Common myeloid progenitor, CD34-positive (primary cell): ENCODE results near the gene CHMP4B. TPM values are rescaled to one million over a fixed set of nuclear protein-coding genes. Genes with fewer than 3 reads are reported as not detected.
A peak's percentile ranks its signal among the peaks of the same experiment; 100 is the strongest.

Source experiments
- CTCF ChIA-PET: fragments of 350-600 bp; sonication (Branson Sonifier 250); formaldehyde crosslinking; loops from one replicate; lab custom pipeline; 2021; ENCODE audit warnings: antibody characterized with exemption; lab: Charles Lee
- POLR2A ChIA-PET: fragments of 350-600 bp; sonication (Branson Sonifier 250); formaldehyde crosslinking; loops from one replicate; lab custom pipeline; 2021; ENCODE audit warnings: antibody characterized with exemption; lab: Charles Lee
- DNase-seq, 3 donors: peaks; one replicate each; pipeline versions ENCODE4 v3.0.0 to v3.0.0-alpha.2; 2013
- H3K27ac ChIP-seq, 2 experiments: 1 replicate in 1 of 2; 2 replicates in 1 of 2; pipeline ENCODE4 v1.7.0; 2013; ENCODE audit warnings: inconsistent platforms in 2 of 2, low read length in 2 of 2, mild to moderate bottlenecking in 2 of 2, low read depth in 1 of 2, moderate library complexity in 1 of 2; ENCODE audit not compliant: severe bottlenecking in 2 of 2, insufficient read depth in 1 of 2, poor library complexity in 1 of 2
- H3K27me3 ChIP-seq, 5 experiments: replicated peaks in 2 of 5; 1 replicate in 3 of 5; 2 replicates in 2 of 5; pipeline versions ENCODE4 v1.6.1 to v1.7.0; 2013; ENCODE audit warnings: low read length in 4 of 5, mild to moderate bottlenecking in 2 of 5, moderate library complexity in 2 of 5, inconsistent platforms in 1 of 5; ENCODE audit not compliant: insufficient read depth in 5 of 5, control insufficient read depth in 4 of 5
- H3K36me3 ChIP-seq, 4 experiments: 1 replicate in 2 of 4; 2 replicates in 2 of 4; pipeline versions ENCODE4 v1.6.1 to v1.7.0; 2013; ENCODE audit warnings: low read length in 3 of 4, control low read depth in 1 of 4, mild to moderate bottlenecking in 1 of 4; ENCODE audit not compliant: control insufficient read depth in 4 of 4, insufficient read depth in 4 of 4
- H3K4me1 ChIP-seq, 4 experiments: 1 replicate in 3 of 4; 2 replicates in 1 of 4; pipeline versions ENCODE4 v1.6.1 to v1.7.1; 2013; ENCODE audit warnings: low read length in 3 of 4, mild to moderate bottlenecking in 3 of 4, control low read depth in 1 of 4, inconsistent platforms in 1 of 4, moderate library complexity in 1 of 4; ENCODE audit not compliant: control insufficient read depth in 4 of 4, insufficient read depth in 4 of 4; ENCODE audit errors: control extremely low read depth in 1 of 4
- H3K4me3 ChIP-seq, 7 experiments: 1 replicate in 4 of 7; 2 replicates in 3 of 7; pipeline versions ENCODE4 v1.5.1 to v1.7.0; 2013; ENCODE audit warnings: mild to moderate bottlenecking in 7 of 7, low read length in 6 of 7, moderate library complexity in 6 of 7, inconsistent platforms in 2 of 7, low read depth in 2 of 7, control low read depth in 1 of 7; ENCODE audit not compliant: insufficient read depth in 4 of 7, control insufficient read depth in 1 of 7; ENCODE audit errors: extremely low read depth in 1 of 7
- H3K9me3 ChIP-seq, 5 experiments: 1 replicate in 4 of 5; 2 replicates in 1 of 5; pipeline versions ENCODE4 v1.6.1 to v1.7.1; 2013; ENCODE audit warnings: low read length in 4 of 5, mild to moderate bottlenecking in 2 of 5, inconsistent platforms in 1 of 5, low read depth in 1 of 5, moderate library complexity in 1 of 5; ENCODE audit not compliant: control insufficient read depth in 4 of 5, insufficient read depth in 2 of 5; ENCODE audit errors: control extremely low read depth in 1 of 5
- WGBS: methylation state at CpG from one replicate; pipeline ENCODE4 v1.1.5; 2013; ENCODE audit not compliant: insufficient coverage; 5-methylcytosine and 5-hydroxymethylcytosine counted together
- polyA plus RNA-seq: library from polyadenylated mRNA; unstranded; fragments of 120-200 nt; gene quantifications from one replicate; pipeline ENCODE4 v1.2.1, GENCODE V29; 2013

The CHMP4B gene, protein sequence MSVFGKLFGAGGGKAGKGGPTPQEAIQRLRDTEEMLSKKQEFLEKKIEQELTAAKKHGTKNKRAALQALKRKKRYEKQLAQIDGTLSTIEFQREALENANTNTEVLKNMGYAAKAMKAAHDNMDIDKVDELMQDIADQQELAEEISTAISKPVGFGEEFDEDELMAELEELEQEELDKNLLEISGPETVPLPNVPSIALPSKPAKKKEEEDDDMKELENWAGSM
- polyA plus RNA-seq = 56.0 TPM

GRCh38 chr20:33810885-33811775 is at the start of gene CHMP4B:
Gene CHMP4B (plus strand): TSS chr20:33811348. CDS start chr20:33811469, 121 bp downstream.
- WGBS = under 1% methylated on average over 52 of the region's 71 CpGs
- Histone ChIP-seq H3K27ac (peak within 1 kb of the TSS; percentile 97), H3K4me3 (peak within 1 kb of the TSS; percentile 78 to 97 (median 92)), H3K36me3 (peaks cover 3 to 12% (median 3%) of the 10 kb centered on the region in 4 experiments), H3K9me3 (no peaks in the 10 kb centered on the region), H3K4me1 (peaks cover 10 to 30% (median 28%) of the 10 kb centered on the region in 4 experiments), H3K27me3 (no peaks in the 10 kb centered on the region)
- DNase-seq = peak; percentile 98 to 99 (median 99)
- POLR2A ChIA-PET = interaction anchor here (1.0 to 1.3 kb wide), 3 partner anchors 8 to 79 kb away, joined by 3 to 4 read pairs (median 3); partner anchors contain the start of gene ZNF341
- CTCF ChIA-PET = interaction anchor here (1.0 to 1.8 kb wide), 4 partner anchors 9 to 19 kb away, joined by 3 to 6 read pairs (median 4); no protein-coding TSS in a partner anchor

- Histone ChIP-seq H3K36me3 (peaks cover 0 to 27% (median 9%) of the 10 kb centered on the region in 4 experiments), H3K9me3 (peaks cover 0 to 8% (median 2%) of the 10 kb centered on the region in 5 experiments), H3K27me3 (no peaks in the 10 kb centered on the region), H3K27ac (no peak overlapping the region), H3K4me1 (no peaks in the 10 kb centered on the region), H3K4me3 (no peak overlapping the region)
- ChIA-PET CTCF (no interaction called here), POLR2A (no interaction called here)
- no peak for DNase-seq
- WGBS = 97% methylated on average over 13 of the region's 13 CpGs
These were observed 49.4 kb upstream of the CHMP4B start for GRCh38 chr20:33761698-33762250.

DNA sequence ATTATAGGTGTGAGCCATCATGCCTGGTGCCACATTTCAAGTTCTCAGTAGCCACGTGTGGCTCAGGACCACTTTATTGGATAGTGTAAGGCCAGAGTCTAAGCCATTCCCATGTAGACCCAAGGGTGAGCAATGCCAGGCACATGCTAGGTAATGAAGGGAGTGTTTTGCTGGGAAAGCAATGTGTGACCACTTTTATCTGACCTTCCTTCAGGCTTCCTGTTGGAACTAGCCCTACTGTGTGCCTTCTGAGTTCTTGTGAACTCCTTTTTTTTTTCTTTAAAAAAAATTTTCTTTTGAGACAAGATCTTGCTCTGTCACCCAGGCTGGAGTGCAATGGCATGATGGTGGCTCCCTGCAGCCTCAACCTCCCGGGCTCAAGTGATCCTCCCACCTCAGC is 46.0 kb upstream of the CHMP4B start:
- WGBS = 83% methylated on average over 1 of the region's 2 CpGs
- CTCF ChIA-PET = interaction anchor here (1.2 kb wide), 1 partner anchor 11 kb away, joined by 4 read pairs; no protein-coding TSS in a partner anchor
- no peak overlapping the region for H3K4me3 ChIP-seq
- POLR2A ChIA-PET = no interaction called here
- H3K4me1 ChIP-seq = no peaks in the 10 kb centered on the region
- peaks cover 0 to 18% (median 3%) of the 10 kb centered on the region in 4 experiments for H3K36me3 ChIP-seq
- no peak for DNase-seq
- no peaks in the 10 kb centered on the region for H3K9me3 ChIP-seq
- H3K27me3 ChIP-seq = no peaks in the 10 kb centered on the region
- H3K27ac ChIP-seq = no peak overlapping the region

DNA sequence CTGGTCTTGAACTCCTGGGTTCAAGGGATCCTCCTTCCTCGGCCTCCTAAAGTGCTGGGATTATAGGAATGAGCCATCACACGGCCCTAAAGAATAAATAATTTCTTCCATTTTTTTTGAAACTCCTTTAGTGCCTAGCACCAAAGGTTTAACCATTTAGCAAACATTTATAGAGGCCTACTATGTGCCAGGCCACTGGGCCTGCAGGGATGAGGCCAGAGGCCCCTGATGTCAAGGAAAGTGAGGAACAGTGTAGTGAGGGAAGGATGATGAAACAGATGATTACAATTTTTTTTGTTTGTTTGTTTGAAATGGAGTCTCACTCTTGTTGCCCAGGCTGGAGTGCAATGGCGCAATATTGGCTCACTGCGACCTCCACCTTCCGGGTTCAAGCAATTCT is 45.6 kb upstream of the CHMP4B start:
- Histone ChIP-seq H3K4me3 (no peak overlapping the region), H3K36me3 (peaks cover 0 to 18% (median 3%) of the 10 kb centered on the region in 4 experiments), H3K9me3 (no peaks in the 10 kb centered on the region), H3K27me3 (no peaks in the 10 kb centered on the region), H3K4me1 (no peaks in the 10 kb centered on the region), H3K27ac (no peak overlapping the region)
- no peak for DNase-seq
- POLR2A ChIA-PET = no interaction called here
- 100% methylated on average over 3 of the region's 5 CpGs for WGBS
- CTCF ChIA-PET = no interaction called here

DNA sequence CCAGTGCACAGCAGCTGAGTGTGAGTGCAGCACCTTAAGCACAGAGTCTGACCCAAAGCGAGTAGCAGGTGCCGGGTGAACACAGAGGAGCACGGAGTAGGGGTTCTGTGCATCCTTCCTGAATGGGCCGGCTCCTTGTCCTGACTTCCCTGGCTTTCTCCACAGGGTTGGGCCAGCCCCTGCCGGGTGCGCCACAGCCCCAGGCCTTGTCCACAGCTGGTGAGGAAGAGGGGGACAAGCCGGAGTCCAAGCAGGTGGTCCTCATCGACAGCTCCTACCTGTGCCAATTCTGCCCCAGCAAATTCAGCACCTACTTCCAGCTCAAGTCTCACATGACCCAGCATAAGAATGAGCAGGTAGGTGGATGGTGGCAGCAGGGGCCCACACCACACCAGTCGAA is 44.5 kb upstream of the CHMP4B start:
- WGBS = 95% methylated on average over 4 of the region's 9 CpGs
- no peaks in the 10 kb centered on the region for H3K27me3 ChIP-seq
- peaks cover 0 to 17% (median 3%) of the 10 kb centered on the region in 4 experiments for H3K36me3 ChIP-seq
- no peaks in the 10 kb centered on the region for H3K4me1 ChIP-seq
- CTCF ChIA-PET = interaction anchor here (1.0 kb wide), 1 partner anchor 453 kb away, joined by 3 read pairs; no protein-coding TSS in a partner anchor
- no peak for DNase-seq
- no peak overlapping the region for H3K4me3 ChIP-seq
- POLR2A ChIA-PET = no interaction called here
- H3K9me3 ChIP-seq = no peaks in the 10 kb centered on the region
- no peak overlapping the region for H3K27ac ChIP-seq

DNA sequence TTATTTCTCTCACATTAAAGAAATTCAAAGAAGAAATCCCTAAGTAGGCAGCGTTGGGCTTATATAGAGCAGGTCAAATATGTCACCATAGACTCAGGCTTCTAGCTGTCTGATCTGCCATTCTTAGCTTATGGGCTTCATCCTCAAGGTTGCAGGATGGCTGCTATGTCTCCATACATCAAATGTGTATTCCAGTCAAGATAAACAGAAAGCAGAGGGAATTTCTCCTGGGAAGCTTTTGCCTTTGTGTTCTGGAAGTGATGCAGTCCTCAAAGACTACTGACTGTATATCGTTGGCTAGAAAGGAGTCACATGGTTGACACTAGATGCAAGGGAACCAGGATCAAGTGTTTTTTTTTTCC is 43.4 kb upstream of the CHMP4B start:
- H3K4me3 ChIP-seq = no peak overlapping the region
- ChIA-PET CTCF (no interaction called here), POLR2A (no interaction called here)
- H3K4me1 ChIP-seq = no peaks in the 10 kb centered on the region
- no peaks in the 10 kb centered on the region for H3K27me3 ChIP-seq
- H3K36me3 ChIP-seq = peaks cover 0 to 13% (median 3%) of the 10 kb centered on the region in 4 experiments
- DNase-seq = no peak
- 100% methylated on average over 2 of the region's 2 CpGs for WGBS
- no peaks in the 10 kb centered on the region for H3K9me3 ChIP-seq
- H3K27ac ChIP-seq = no peak overlapping the region
